GM18505 (cell line): ENCODE results near the gene MYEOV.

ENCODE experiments used
- ATAC-seq: cut with Tn5 transposase; IDR thresholded peaks from one replicate; pipeline ENCODE4 v1.9.1; 2021; ENCODE audit not compliant: unreplicated experiment
- POLR2A ChIP-seq: IDR thresholded peaks from 4 replicates; pipeline ENCODE4 v1.6.1; 2011; ENCODE audit warnings: borderline replicate concordance; ENCODE audit not compliant: insufficient read depth, insufficient read length; ENCODE audit errors: extremely low read depth

Gene MYEOV

GRCh38 chr11:69293819-69294505 is at the start of gene MYEOV:
TSS of gene MYEOV (plus strand) at chr11:69294155. CDS start at chr11:69295355, 1,200 bp downstream.
- no peak for TF ChIP-seq POLR2A
- ATAC-seq = no peak

GRCh38 chr11:69244266-69244665 is 49.7 kb upstream of the MYEOV start:
- no peak for ATAC-seq
- TF ChIP-seq POLR2A = no peak

- no peak for TF ChIP-seq POLR2A
- ATAC-seq = no peak
These were observed 48.9 kb upstream of the MYEOV start for GRCh38 chr11:69245041-69245440.

- TF ChIP-seq POLR2A = no peak
- ATAC-seq = no peak
These were observed 48.2 kb upstream of the MYEOV start for GRCh38 chr11:69245491-69246345.

- ATAC-seq = no peak
- TF ChIP-seq POLR2A = no peak
These were observed 44.4 kb upstream of the MYEOV start for GRCh38 chr11:69249311-69250185.

- TF ChIP-seq POLR2A = no peak
These were observed 43.5 kb upstream of the MYEOV start for GRCh38 chr11:69250186-69251056.

GRCh38 chr11:69251057-69251393 is 42.9 kb upstream of the MYEOV start:
- TF ChIP-seq POLR2A = no peak
- no peak for ATAC-seq

More at GRCh38 chr11:69250186-69251056, 43.5 kb upstream of the MYEOV start:
- no peak for ATAC-seq

- TF ChIP-seq POLR2A = no peak
- ATAC-seq = no peak
These were observed 42.1 kb upstream of the MYEOV start for GRCh38 chr11:69251639-69252489.

- TF ChIP-seq POLR2A = no peak
- no peak for ATAC-seq
These were observed 41.5 kb upstream of the MYEOV start for GRCh38 chr11:69252490-69252837.

- ATAC-seq = no peak
- TF ChIP-seq POLR2A = no peak
These were observed 40.9 kb upstream of the MYEOV start for GRCh38 chr11:69253028-69253427.

GRCh38 chr11:69257134-69257533 is 36.8 kb upstream of the MYEOV start:
- TF ChIP-seq POLR2A = no peak
- no peak for ATAC-seq
